ENCODE results near the gene TSPAN6.

The TSPAN6 gene

GRCh38 chrX:100636321-100636991, at the start of gene TSPAN6:
Gene TSPAN6, minus strand, starts transcription at chrX:100636806. Its CDS starts 112 bp downstream, at chrX:100636694.
- no peak for TF ChIP-seq ZFX (IDR thresholded peaks at IDR 0.05; ENCODE audit: borderline replicate concordance)
- peak; percentile 69 for TF ChIP-seq CTCF (IDR thresholded peaks at IDR 0.05)
- no peak within 1 kb of the TSS for H3K27ac ChIP-seq

- TF ChIP-seq ZFX (IDR thresholded peaks at IDR 0.05; ENCODE audit: borderline replicate concordance) (no peak), CTCF (IDR thresholded peaks at IDR 0.05) (peak; percentile 33)
Measured at GRCh38 chrX:100685997-100686305, 49.3 kb upstream of the TSPAN6 start.

GRCh38 chrX:100685284-100685996, 48.8 kb upstream of the TSPAN6 start:
- H3K27ac ChIP-seq, result no peak overlapping the region
- TF ChIP-seq CTCF (IDR thresholded peaks at IDR 0.05) (peak; percentile 71), ZFX (IDR thresholded peaks at IDR 0.05; ENCODE audit: borderline replicate concordance) (no peak)

More at GRCh38 chrX:100685997-100686305, 49.3 kb upstream of the TSPAN6 start:
- H3K27ac ChIP-seq, result no peak overlapping the region

GRCh38 chrX:100682939-100683338, 46.3 kb upstream of the TSPAN6 start:
- TF ChIP-seq ZFX (IDR thresholded peaks at IDR 0.05; ENCODE audit: borderline replicate concordance), result no peak
- TF ChIP-seq CTCF (IDR thresholded peaks at IDR 0.05), result no peak
- no peak overlapping the region for H3K27ac ChIP-seq

- H3K27ac ChIP-seq, result no peak overlapping the region
- TF ChIP-seq CTCF (IDR thresholded peaks at IDR 0.05) (no peak), ZFX (IDR thresholded peaks at IDR 0.05; ENCODE audit: borderline replicate concordance) (no peak)
Measured at GRCh38 chrX:100681599-100681998, 45.0 kb upstream of the TSPAN6 start.

- no peak for TF ChIP-seq CTCF (IDR thresholded peaks at IDR 0.05)
- TF ChIP-seq ZFX (IDR thresholded peaks at IDR 0.05; ENCODE audit: borderline replicate concordance), result no peak
- no peak overlapping the region for H3K27ac ChIP-seq
Measured at GRCh38 chrX:100680756-100681155, 44.1 kb upstream of the TSPAN6 start.

- TF ChIP-seq CTCF (IDR thresholded peaks at IDR 0.05), result no peak
- no peak for TF ChIP-seq ZFX (IDR thresholded peaks at IDR 0.05; ENCODE audit: borderline replicate concordance)
- no peak overlapping the region for H3K27ac ChIP-seq
Measured at GRCh38 chrX:100677611-100678181, 41.1 kb upstream of the TSPAN6 start.
